Gastrocnemius medialis (tissue), 4 donors: ENCODE results near the gene NDST3.

Source experiments
- POLR2A ChIP-seq, 2 donors: fragments of 450-650 bp; IDR thresholded peaks; one replicate each; pipeline ENCODE4 v1.6.1; 2017; ENCODE audit warnings: antibody characterized with exemption in 2 of 2, mild to moderate bottlenecking in 2 of 2, moderate library complexity in 2 of 2
- TF ChIP-seq, protein P1 (sequence below), 5 experiments: fragments of 450-650 bp in 3 of 5; fragments of 200-600 bp in 2 of 5; sonication (generic) in 2 of 5; IDR thresholded peaks in 4 of 5; conservative IDR thresholded peaks in 1 of 5; 1 replicate in 4 of 5; 2 replicates in 1 of 5; pipeline ENCODE4 v1.5.1; 2016 to 2019; ENCODE audit warnings: antibody characterized with exemption in 5 of 5, mild to moderate bottlenecking in 3 of 5, moderate library complexity in 3 of 5

DNA sequence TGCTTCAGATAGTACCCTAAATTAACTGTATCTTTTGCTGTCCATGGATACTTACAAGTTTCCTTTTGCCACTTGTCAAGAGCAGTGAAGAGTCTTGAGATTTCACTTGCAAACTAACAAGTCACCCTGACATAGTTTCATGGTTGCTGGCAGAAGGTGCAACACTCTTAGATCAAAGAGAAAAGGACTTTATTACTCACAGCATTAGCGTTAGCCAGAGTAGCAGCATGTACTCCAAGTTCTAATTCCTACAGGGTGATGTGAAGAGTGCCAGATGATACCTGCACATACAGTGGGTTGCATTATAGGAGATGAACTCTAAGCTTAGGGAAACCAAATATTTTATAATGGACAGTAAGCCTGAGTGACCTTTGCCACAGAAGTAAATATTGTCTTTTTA lies 47.9 kb downstream of the NDST3 start:
- TF ChIP-seq, protein P1, sequence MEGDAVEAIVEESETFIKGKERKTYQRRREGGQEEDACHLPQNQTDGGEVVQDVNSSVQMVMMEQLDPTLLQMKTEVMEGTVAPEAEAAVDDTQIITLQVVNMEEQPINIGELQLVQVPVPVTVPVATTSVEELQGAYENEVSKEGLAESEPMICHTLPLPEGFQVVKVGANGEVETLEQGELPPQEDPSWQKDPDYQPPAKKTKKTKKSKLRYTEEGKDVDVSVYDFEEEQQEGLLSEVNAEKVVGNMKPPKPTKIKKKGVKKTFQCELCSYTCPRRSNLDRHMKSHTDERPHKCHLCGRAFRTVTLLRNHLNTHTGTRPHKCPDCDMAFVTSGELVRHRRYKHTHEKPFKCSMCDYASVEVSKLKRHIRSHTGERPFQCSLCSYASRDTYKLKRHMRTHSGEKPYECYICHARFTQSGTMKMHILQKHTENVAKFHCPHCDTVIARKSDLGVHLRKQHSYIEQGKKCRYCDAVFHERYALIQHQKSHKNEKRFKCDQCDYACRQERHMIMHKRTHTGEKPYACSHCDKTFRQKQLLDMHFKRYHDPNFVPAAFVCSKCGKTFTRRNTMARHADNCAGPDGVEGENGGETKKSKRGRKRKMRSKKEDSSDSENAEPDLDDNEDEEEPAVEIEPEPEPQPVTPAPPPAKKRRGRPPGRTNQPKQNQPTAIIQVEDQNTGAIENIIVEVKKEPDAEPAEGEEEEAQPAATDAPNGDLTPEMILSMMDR (IDR thresholded peaks at IDR 0.05 in 4 of 5, conservative IDR thresholded peaks at IDR 0.05 in 1 of 5), result no peak
- no peak for TF ChIP-seq POLR2A (IDR thresholded peaks at IDR 0.05)
